ENCODE data around the gene SYCE3. TPM values are rescaled to one million over a fixed set of nuclear protein-coding genes. Genes with fewer than 3 reads are reported as not detected.
A peak's percentile ranks its signal among the peaks of the same experiment; 100 is the strongest.

SYCE3 gene
- total RNA-seq, 2 experiments from 2014 or later, result not detected

DNA sequence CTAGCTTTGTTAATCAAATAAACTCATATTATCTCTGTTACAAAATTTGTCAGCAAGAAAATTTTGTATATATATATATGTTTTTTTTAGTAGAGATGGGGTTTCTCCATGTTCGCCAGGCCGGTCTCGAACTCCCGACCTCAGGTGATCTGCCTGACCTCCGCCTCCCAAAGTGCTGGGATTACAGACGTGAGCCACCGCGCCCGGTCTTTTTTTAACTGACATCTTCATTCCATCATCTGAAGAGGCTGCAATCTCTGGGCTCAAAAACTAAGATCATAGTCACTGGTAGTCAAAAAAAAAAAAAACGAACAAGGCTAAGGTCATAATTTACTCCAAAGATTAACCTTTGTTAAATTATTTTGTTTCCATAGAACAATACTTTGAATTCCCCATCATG is 22.3 kb downstream of the SYCE3 start:
- no peaks in the 10 kb centered on the region for H3K9me2 ChIP-seq (ENCODE audit: insufficient read depth, low read length)
- peak overlapping the region; percentile 91 for H3K27ac ChIP-seq (ENCODE audit: low read depth, low read length, poor library complexity, severe bottlenecking)
- H3K4me2 ChIP-seq (ENCODE audit: low read length), result peak overlapping the region; percentile 75
- DNase-seq (ENCODE audit: low spot score), result no peak
- H3K36me3 ChIP-seq (ENCODE audit: insufficient read depth, low read length), result no peaks in the 10 kb centered on the region
- no peaks in the 10 kb centered on the region for H4K20me1 ChIP-seq (ENCODE audit: insufficient read depth, low read length)
- ChIA-PET CTCF (ENCODE audit: unreplicated experiment) (interaction anchor here (0.9 to 1.1 kb wide), 2 partner anchors 11 to 23 kb away, joined by 3 read pairs; partner anchors contain the start of gene TYMP), POLR2A (interaction anchor here (0.7 to 2.1 kb wide), 8 partner anchors 8 to 80 kb away, joined by 3 to 12 read pairs (median 5); partner anchors contain the start of genes LMF2, NCAPH2 and SCO2)
- H3K9me3 ChIP-seq (ENCODE audit: low read length), result no peaks in the 10 kb centered on the region
- H3K4me3 ChIP-seq (ENCODE audit: low read depth, low read length, poor library complexity, severe bottlenecking), result no peak overlapping the region
- BruUV-seq (replicated peaks), result no TSS peak
- no peak for TF ChIP-seq EZH2phosphoT487 (IDR thresholded peaks at IDR 0.05; ENCODE audit: borderline replicate concordance, low read depth, low read length)
- TF ChIP-seq, protein P1, sequence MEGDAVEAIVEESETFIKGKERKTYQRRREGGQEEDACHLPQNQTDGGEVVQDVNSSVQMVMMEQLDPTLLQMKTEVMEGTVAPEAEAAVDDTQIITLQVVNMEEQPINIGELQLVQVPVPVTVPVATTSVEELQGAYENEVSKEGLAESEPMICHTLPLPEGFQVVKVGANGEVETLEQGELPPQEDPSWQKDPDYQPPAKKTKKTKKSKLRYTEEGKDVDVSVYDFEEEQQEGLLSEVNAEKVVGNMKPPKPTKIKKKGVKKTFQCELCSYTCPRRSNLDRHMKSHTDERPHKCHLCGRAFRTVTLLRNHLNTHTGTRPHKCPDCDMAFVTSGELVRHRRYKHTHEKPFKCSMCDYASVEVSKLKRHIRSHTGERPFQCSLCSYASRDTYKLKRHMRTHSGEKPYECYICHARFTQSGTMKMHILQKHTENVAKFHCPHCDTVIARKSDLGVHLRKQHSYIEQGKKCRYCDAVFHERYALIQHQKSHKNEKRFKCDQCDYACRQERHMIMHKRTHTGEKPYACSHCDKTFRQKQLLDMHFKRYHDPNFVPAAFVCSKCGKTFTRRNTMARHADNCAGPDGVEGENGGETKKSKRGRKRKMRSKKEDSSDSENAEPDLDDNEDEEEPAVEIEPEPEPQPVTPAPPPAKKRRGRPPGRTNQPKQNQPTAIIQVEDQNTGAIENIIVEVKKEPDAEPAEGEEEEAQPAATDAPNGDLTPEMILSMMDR (conservative IDR thresholded peaks at IDR 0.05; ENCODE audit: low read length), result no peak
- H3K4me1 ChIP-seq (ENCODE audit: insufficient read depth, low read length, poor library complexity, severe bottlenecking), result peaks cover 68% of the 10 kb centered on the region
- intact Hi-C loops (cut with micrococcal nuclease; ENCODE audit: unreplicated experiment), result no loop called here
- H3K79me2 ChIP-seq (ENCODE audit: insufficient read depth, low read depth, low read length), result no peaks in the 10 kb centered on the region
- peak overlapping the region; percentile 64; the same call in 1 of the 2 replicates for H2AFZ ChIP-seq (ENCODE audit: low read length)

DNA sequence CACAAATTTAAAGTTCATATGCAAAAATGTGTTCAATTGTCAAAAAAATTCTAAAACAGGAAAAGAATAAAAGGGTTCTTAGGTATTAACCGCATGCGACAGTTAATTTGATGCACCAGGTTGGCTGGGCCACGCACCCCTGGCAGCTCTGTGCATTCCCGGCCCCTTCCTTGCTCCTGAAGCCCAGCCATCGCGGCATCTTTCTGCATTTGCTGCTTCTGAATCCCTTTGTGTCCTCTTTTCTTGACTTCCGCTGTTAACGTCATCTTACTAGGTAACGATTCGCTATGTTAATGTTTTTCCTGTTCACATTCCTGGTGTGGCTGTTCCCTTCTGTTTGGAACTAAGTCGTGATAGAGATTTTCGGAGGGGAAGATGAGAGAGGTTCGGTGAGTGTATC is 25.0 kb downstream of the SYCE3 start:
- Histone ChIP-seq H3K36me3 (ENCODE audit: insufficient read depth, low read length) (no peaks in the 10 kb centered on the region), H3K9me2 (ENCODE audit: insufficient read depth, low read length) (no peaks in the 10 kb centered on the region), H3K4me2 (ENCODE audit: low read length) (no peak overlapping the region), H3K9me3 (ENCODE audit: low read length) (no peaks in the 10 kb centered on the region), H2AFZ (ENCODE audit: low read length) (no peak overlapping the region), H3K4me1 (ENCODE audit: insufficient read depth, low read length, poor library complexity, severe bottlenecking) (peaks cover 78% of the 10 kb centered on the region), H3K79me2 (ENCODE audit: insufficient read depth, low read depth, low read length) (no peaks in the 10 kb centered on the region), H4K20me1 (ENCODE audit: insufficient read depth, low read length) (no peaks in the 10 kb centered on the region), H3K27ac (ENCODE audit: low read depth, low read length, poor library complexity, severe bottlenecking) (no peak overlapping the region), H3K4me3 (ENCODE audit: low read depth, low read length, poor library complexity, severe bottlenecking) (no peak overlapping the region)
- ChIA-PET POLR2A (interaction anchor here (1.9 kb wide), 1 partner anchor 12 kb away, joined by 6 read pairs; the partner anchor contains the start of gene SCO2), CTCF (ENCODE audit: unreplicated experiment) (no interaction called here)
- intact Hi-C loops (cut with micrococcal nuclease; ENCODE audit: unreplicated experiment), result no loop called here
- no TSS peak for BruUV-seq (replicated peaks)
- TF ChIP-seq, protein P1 (conservative IDR thresholded peaks at IDR 0.05; ENCODE audit: low read length), result no peak
- no peak for TF ChIP-seq EZH2phosphoT487 (IDR thresholded peaks at IDR 0.05; ENCODE audit: borderline replicate concordance, low read depth, low read length)
- DNase-seq (ENCODE audit: low spot score), result no peak

DNA sequence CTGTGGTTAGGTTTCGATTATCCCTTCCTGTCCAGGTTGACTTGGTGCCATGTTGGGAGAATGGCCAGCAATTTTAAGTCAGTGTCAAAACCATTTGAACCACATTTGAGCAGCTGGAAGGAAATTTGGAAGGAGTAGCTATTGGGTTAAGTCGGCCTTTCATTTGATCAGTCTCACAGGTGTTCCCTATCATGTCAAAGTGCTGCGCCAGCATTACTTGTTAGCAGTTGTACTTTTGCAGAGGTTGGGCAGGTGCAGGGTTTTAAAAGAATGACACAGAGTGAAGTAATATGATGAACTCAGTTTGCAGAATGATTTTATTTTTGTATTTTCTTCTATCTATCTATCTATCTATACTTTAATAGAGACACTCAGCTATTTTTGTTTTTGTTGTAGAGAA is 26.5 kb downstream of the SYCE3 start:
- POLR2A ChIA-PET, result interaction anchor here (0.6 to 1.9 kb wide), 4 partner anchors 11 to 167 kb away, joined by 3 to 6 read pairs (median 3); partner anchors contain the start of gene SCO2
- Histone ChIP-seq H3K4me3 (ENCODE audit: low read depth, low read length, poor library complexity, severe bottlenecking) (no peak overlapping the region), H2AFZ (ENCODE audit: low read length) (no peak overlapping the region), H3K4me1 (ENCODE audit: insufficient read depth, low read length, poor library complexity, severe bottlenecking) (peaks cover 87% of the 10 kb centered on the region), H3K36me3 (ENCODE audit: insufficient read depth, low read length) (no peaks in the 10 kb centered on the region), H3K79me2 (ENCODE audit: insufficient read depth, low read depth, low read length) (no peaks in the 10 kb centered on the region), H3K4me2 (ENCODE audit: low read length) (peak overlapping the region; percentile 4; the same call in 1 of the 2 replicates), H4K20me1 (ENCODE audit: insufficient read depth, low read length) (no peaks in the 10 kb centered on the region), H3K9me3 (ENCODE audit: low read length) (no peaks in the 10 kb centered on the region), H3K9me2 (ENCODE audit: insufficient read depth, low read length) (no peaks in the 10 kb centered on the region), H3K27ac (ENCODE audit: low read depth, low read length, poor library complexity, severe bottlenecking) (peak overlapping the region; percentile 85)
- intact Hi-C loops (cut with micrococcal nuclease; ENCODE audit: unreplicated experiment), result no loop called here
- peak; percentile 36 for DNase-seq (ENCODE audit: low spot score)
- CTCF ChIA-PET (ENCODE audit: unreplicated experiment), result no interaction called here
- TF ChIP-seq, protein P1 (conservative IDR thresholded peaks at IDR 0.05; ENCODE audit: low read length), result no peak
- TF ChIP-seq EZH2phosphoT487 (IDR thresholded peaks at IDR 0.05; ENCODE audit: borderline replicate concordance, low read depth, low read length), result no peak
- no TSS peak for BruUV-seq (replicated peaks)

Measured in OCI-LY7 (cell line).